Measurements from ENCODE around the gene RNF150.

The RNF150 gene

GRCh38 chr4:140904904-140905303 is 228.4 kb downstream of the RNF150 start:
- CTCF ChIA-PET, result interaction anchor here (3.1 kb wide), 1 partner anchor 229 kb away, joined by 12 read pairs; the partner anchor contains the start of gene RNF150
- DNase-seq (ENCODE audit: low read depth, low spot score), result no peak
- H3K4me3 ChIP-seq (ENCODE audit: low read depth, low read length), result no peak overlapping the region
- POLR2A ChIA-PET, result no interaction called here
- no peak for TF ChIP-seq CTCF (IDR thresholded peaks at IDR 0.05; ENCODE audit: insufficient read depth, low read length, missing control alignments)

GRCh38 chr4:140903522-140904475 is 229.5 kb downstream of the RNF150 start:
- H3K4me3 ChIP-seq (ENCODE audit: low read depth, low read length), result no peak overlapping the region
- DNase-seq (ENCODE audit: low read depth, low spot score), result no peak
- no peak for TF ChIP-seq CTCF (IDR thresholded peaks at IDR 0.05; ENCODE audit: insufficient read depth, low read length, missing control alignments)
- ChIA-PET POLR2A (no interaction called here), CTCF (interaction anchor here (1.0 to 3.1 kb wide), 4 partner anchors 10 to 230 kb away, joined by 3 to 14 read pairs (median 11); partner anchors contain the start of gene RNF150)

GRCh38 chr4:140901736-140902336 is 231.4 kb downstream of the RNF150 start:
- CTCF ChIA-PET, result interaction anchor here (2.8 kb wide), 1 partner anchor 17 kb away, joined by 14 read pairs; no protein-coding TSS in a partner anchor
- H3K4me3 ChIP-seq (ENCODE audit: low read depth, low read length), result no peak overlapping the region
- POLR2A ChIA-PET, result no interaction called here
- DNase-seq (ENCODE audit: low read depth, low spot score), result no peak
- no peak for TF ChIP-seq CTCF (IDR thresholded peaks at IDR 0.05; ENCODE audit: insufficient read depth, low read length, missing control alignments)

- no peak overlapping the region for H3K4me3 ChIP-seq (ENCODE audit: low read depth, low read length)
- no peak for DNase-seq (ENCODE audit: low read depth, low spot score)
- POLR2A ChIA-PET, result no interaction called here
- TF ChIP-seq CTCF (IDR thresholded peaks at IDR 0.05; ENCODE audit: insufficient read depth, low read length, missing control alignments), result no peak
- CTCF ChIA-PET, result interaction anchor here (0.9 to 2.9 kb wide), 9 partner anchors 9 to 240 kb away, joined by 3 to 10 read pairs (median 5); partner anchors contain the start of gene RNF150
Observed at GRCh38 chr4:140893939-140894338, 239.3 kb downstream of the RNF150 start.

GRCh38 chr4:140888054-140888453 is 245.2 kb downstream of the RNF150 start:
- POLR2A ChIA-PET, result no interaction called here
- CTCF ChIA-PET, result interaction anchor here (0.7 to 9.0 kb wide), 6 partner anchors 18 to 245 kb away, joined by 3 to 118 read pairs (median 6); partner anchors contain the start of gene RNF150
- H3K4me3 ChIP-seq (ENCODE audit: low read depth, low read length), result no peak overlapping the region
- no peak for DNase-seq (ENCODE audit: low read depth, low spot score)
- no peak for TF ChIP-seq CTCF (IDR thresholded peaks at IDR 0.05; ENCODE audit: insufficient read depth, low read length, missing control alignments)

- ChIA-PET CTCF (interaction anchor here (1.6 to 9.0 kb wide), 4 partner anchors 17 to 245 kb away, joined by 5 to 118 read pairs (median 30); partner anchors contain the start of gene RNF150), POLR2A (no interaction called here)
- H3K4me3 ChIP-seq (ENCODE audit: low read depth, low read length), result no peak overlapping the region
- DNase-seq (ENCODE audit: low read depth, low spot score), result no peak
- TF ChIP-seq CTCF (IDR thresholded peaks at IDR 0.05; ENCODE audit: insufficient read depth, low read length, missing control alignments), result no peak
Observed at GRCh38 chr4:140887467-140887866, 245.8 kb downstream of the RNF150 start.

Measured in AG04449 (cell line).